Tibial nerve (tissue), 4 donors: ENCODE data around the gene TMEM82.

ENCODE experiments used
- CTCF ChIP-seq, 5 experiments: fragments of 200-600 bp in 3 of 5; fragments of 450-650 bp in 2 of 5; sonication (generic) in 3 of 5; IDR thresholded peaks; one replicate each; pipeline ENCODE4 v1.5.1; 2016 to 2019; ENCODE audit warnings: antibody characterized with exemption in 5 of 5, mild to moderate bottlenecking in 3 of 5, moderate library complexity in 2 of 5
- EP300 ChIP-seq, 2 donors: sonication (generic); formaldehyde crosslinking; IDR thresholded peaks; one replicate each; pipeline ENCODE4 v1.6.1; 2017; ENCODE audit warnings: antibody characterized with exemption in 2 of 2, mild to moderate bottlenecking in 1 of 2
- POLR2A ChIP-seq, 2 donors: fragments of 450-650 bp; IDR thresholded peaks; one replicate each; pipeline ENCODE4 v1.6.1; 2017; ENCODE audit warnings: antibody characterized with exemption in 2 of 2, mild to moderate bottlenecking in 2 of 2, moderate library complexity in 2 of 2

- no peak for TF ChIP-seq CTCF (IDR thresholded peaks at IDR 0.05)
- TF ChIP-seq POLR2A (IDR thresholded peaks at IDR 0.05), result no peak
- TF ChIP-seq EP300 (IDR thresholded peaks at IDR 0.05), result no peak
These were observed 7.3 kb downstream of the TMEM82 start for GRCh38 chr1:15749399-15750291.
